Smooth muscle cell (in vitro differentiated cells): ENCODE measurements around the gene MLC1. TPM values are rescaled to one million over a fixed set of nuclear protein-coding genes. Genes with fewer than 3 reads are reported as not detected.

ENCODE experiments used
- DNase-seq: peaks from one replicate; lab custom pipeline; 2025; ENCODE audit not compliant: unreplicated experiment; lab: John Stamatoyannopoulos, UW
- H2AFZ ChIP-seq: fragments of 200-600 bp; sonication (generic); 2 replicates; pipeline ENCODE4 v1.6.0; 2016; ENCODE audit warnings: antibody characterized with exemption, low read depth, mild to moderate bottlenecking
- H3F3A ChIP-seq: fragments of 200-600 bp; sonication (generic); 2 replicates; pipeline ENCODE4 v1.6.0; 2017; ENCODE audit warnings: antibody characterized with exemption, low read depth
- H3K27ac ChIP-seq: fragments of 200-600 bp; sonication (generic); 2 replicates; pipeline ENCODE4 v1.5.1; 2016; ENCODE audit warnings: low read depth, mild to moderate bottlenecking
- H3K27me3 ChIP-seq: fragments of 200-600 bp; sonication (generic); 2 replicates; pipeline ENCODE4 v1.6.1; 2016; ENCODE audit warnings: low read depth, mild to moderate bottlenecking
- H3K36me3 ChIP-seq: fragments of 200-600 bp; sonication (generic); 2 replicates; pipeline ENCODE4 v1.5.1; 2016; ENCODE audit warnings: low read depth
- H3K4me1 ChIP-seq: fragments of 200-600 bp; sonication (generic); 2 replicates; pipeline ENCODE4 v1.5.1; 2016; ENCODE audit warnings: low read depth
- H3K4me2 ChIP-seq: fragments of 200-600 bp; sonication (generic); 2 replicates; pipeline ENCODE4 v1.6.0; 2016; ENCODE audit warnings: mild to moderate bottlenecking
- H3K4me3 ChIP-seq: fragments of 200-600 bp; sonication (generic); 2 replicates; pipeline ENCODE4 v1.5.1; 2016; ENCODE audit warnings: mild to moderate bottlenecking
- H3K79me2 ChIP-seq: fragments of 200-600 bp; sonication (generic); 2 replicates; pipeline ENCODE4 v1.6.0; 2016; ENCODE audit warnings: low read depth, mild to moderate bottlenecking
- H3K9ac ChIP-seq: fragments of 200-600 bp; sonication (generic); 2 replicates; pipeline ENCODE4 v1.6.0; 2016; ENCODE audit warnings: low read depth
- H3K9me3 ChIP-seq: fragments of 200-600 bp; sonication (generic); replicated peaks from 2 replicates; pipeline ENCODE4 v1.5.1; 2016; ENCODE audit warnings: low read depth
- H4K20me1 ChIP-seq: fragments of 200-600 bp; sonication (generic); 2 replicates; pipeline ENCODE4 v1.6.0; 2016; ENCODE audit warnings: low read depth
- CTCF ChIP-seq: fragments of 200-600 bp; sonication (generic); IDR thresholded peaks from 2 replicates; pipeline ENCODE4 v1.5.1; 2017; ENCODE audit warnings: borderline replicate concordance, mild to moderate bottlenecking, antibody characterized with exemption; ENCODE audit not compliant: insufficient read depth, poor library complexity, severe bottlenecking
- WGBS: methylation state at CpG from one replicate; pipeline ENCODE4 v1.1.7; 2016; ENCODE audit warnings: low lambda C conversion rate; 5-methylcytosine and 5-hydroxymethylcytosine counted together
- polyA plus RNA-seq: library from polyadenylated mRNA; unstranded; fragments of >200 nt; fragmentation: Nextera tagmentation; extraction: Ambion mirVana; gene quantifications from 2 replicates; pipeline ENCODE4 v1.2.1, GENCODE V29; 2016
- total RNA-seq: library from RNA; depleted of rRNA; stranded (reverse); fragments of >200 nt; gene quantifications from 2 replicates; pipeline ENCODE4 v1.2.3, GENCODE V29; 2014

MLC1 gene
- total and polyA plus RNA-seq, 2 experiments from 2014 or later: 4.2 to 6.3 TPM

GRCh38 chr22:50117168-50117762, 32.0 kb upstream of the MLC1 start:
- no peak for TF ChIP-seq CTCF
- WGBS: 90% methylated on average over 19 of the region's 19 CpGs
- no peak overlapping the region for H2AFZ ChIP-seq

DNA sequence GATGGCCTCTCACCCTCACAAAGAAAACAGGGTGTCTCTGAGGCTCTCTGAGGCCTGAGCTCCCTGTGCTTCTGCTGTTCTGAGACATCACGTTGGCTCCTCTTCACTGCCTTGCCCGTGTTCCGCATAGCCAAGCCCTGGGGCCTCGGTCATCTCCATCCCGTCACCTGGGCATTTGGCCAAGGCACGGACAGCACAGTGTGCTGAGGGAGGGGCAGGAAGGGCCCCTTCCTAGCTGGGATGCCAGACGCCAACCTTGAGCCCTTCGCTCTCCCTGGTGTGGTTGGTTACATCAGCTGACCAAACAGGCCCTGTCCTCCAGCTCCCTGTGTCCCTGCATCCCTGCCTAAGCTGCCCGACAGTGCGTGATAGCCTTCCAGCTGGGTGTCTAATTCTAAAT, 30.5 kb upstream of the MLC1 start:
- no peaks in the 10 kb centered on the region for H3K27me3 ChIP-seq
- H3K79me2 ChIP-seq: no peaks in the 10 kb centered on the region
- peak overlapping the region; percentile 29 for H3K27ac ChIP-seq
- H2AFZ ChIP-seq: no peak overlapping the region
- TF ChIP-seq CTCF: no peak
- no peaks in the 10 kb centered on the region for H3K9me3 ChIP-seq
- H3K4me2 ChIP-seq: no peak overlapping the region
- no peak overlapping the region for H3K4me3 ChIP-seq
- H3K9ac ChIP-seq: no peak overlapping the region
- no peaks in the 10 kb centered on the region for H3K36me3 ChIP-seq
- WGBS: 79% methylated on average over 10 of the region's 10 CpGs
- no peaks in the 10 kb centered on the region for H4K20me1 ChIP-seq
- peaks cover 16% of the 10 kb centered on the region for H3K4me1 ChIP-seq
- DNase-seq: no peak
- peaks cover 3% of the 10 kb centered on the region for H3F3A ChIP-seq

More at GRCh38 chr22:50117168-50117762, 32.0 kb upstream of the MLC1 start:
- H3K9ac ChIP-seq: no peak overlapping the region
- H3K79me2 ChIP-seq: no peaks in the 10 kb centered on the region
- DNase-seq: no peak
- no peak overlapping the region for H3K27ac ChIP-seq
- peaks cover 10% of the 10 kb centered on the region for H3K4me1 ChIP-seq
- H3K4me3 ChIP-seq: no peak overlapping the region
- no peaks in the 10 kb centered on the region for H3K36me3 ChIP-seq
- H3F3A ChIP-seq: peaks cover 3% of the 10 kb centered on the region
- H4K20me1 ChIP-seq: no peaks in the 10 kb centered on the region
- no peaks in the 10 kb centered on the region for H3K27me3 ChIP-seq
- peaks cover 3% of the 10 kb centered on the region for H3K9me3 ChIP-seq
- H3K4me2 ChIP-seq: no peak overlapping the region

DNA sequence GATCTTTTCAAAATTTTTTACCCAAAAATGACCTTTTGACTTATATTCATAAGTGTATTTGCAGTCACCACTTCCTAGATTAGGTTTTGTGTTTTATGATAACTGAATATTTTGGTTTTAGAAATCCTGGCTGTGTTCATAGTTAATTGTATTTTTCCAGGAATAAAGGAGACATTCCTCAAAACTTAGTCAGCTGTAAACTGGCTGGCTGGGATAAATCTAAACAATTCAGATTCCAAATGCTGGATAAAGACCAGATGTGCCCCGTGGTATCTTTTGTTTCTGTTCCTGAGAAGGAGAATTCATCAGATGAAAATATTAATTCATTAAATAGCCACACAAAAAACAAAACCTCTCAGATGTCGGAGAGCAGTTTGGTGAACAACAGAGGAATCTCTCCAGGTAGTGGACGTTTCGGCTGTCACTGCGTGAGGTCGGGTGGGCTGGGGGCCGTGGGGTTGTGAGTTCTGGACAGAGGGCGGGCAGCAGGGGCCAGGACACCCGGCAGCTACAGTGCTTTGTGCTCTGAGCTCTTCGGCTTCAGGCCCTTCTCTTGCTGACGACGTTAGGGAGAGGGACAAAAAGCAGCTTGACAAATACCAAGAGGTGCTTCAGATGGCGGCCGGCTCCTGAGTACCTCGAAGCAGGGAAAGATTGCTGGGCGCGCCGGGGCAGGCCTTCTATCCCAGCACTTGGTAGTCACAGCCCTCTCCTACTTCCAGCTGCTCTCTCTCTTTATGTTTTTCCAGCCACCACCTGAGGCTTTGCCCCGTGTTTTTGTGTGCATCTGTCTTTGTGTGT, 29.2 kb upstream of the MLC1 start:
- no peak for DNase-seq
- peak overlapping the region; percentile 30 for H3K4me3 ChIP-seq
- peak overlapping the region; percentile 92 for H3K27ac ChIP-seq

More for the DNA sequence above, 29.2 kb upstream of the MLC1 start:
- Histone ChIP-seq H3K4me2 (peak overlapping the region; percentile 77), H3K36me3 (no peaks in the 10 kb centered on the region), H2AFZ (peak overlapping the region; percentile 61), H4K20me1 (no peaks in the 10 kb centered on the region), H3K79me2 (no peaks in the 10 kb centered on the region), H3K9ac (peak overlapping the region; percentile 78), H3K4me1 (peaks cover 16% of the 10 kb centered on the region), H3K9me3 (no peaks in the 10 kb centered on the region), H3K27me3 (no peaks in the 10 kb centered on the region), H3F3A (peaks cover 1% of the 10 kb centered on the region)
- TF ChIP-seq CTCF: no peak
- WGBS: 52% methylated on average over 19 of the region's 19 CpGs
